Uterus (tissue), 4 donors: ENCODE measurements around the gene PHYH. TPM values are rescaled to one million over a fixed set of nuclear protein-coding genes. Genes with fewer than 3 reads are reported as not detected.

ENCODE experiments used
- DNase-seq, 2 donors: peaks; one replicate each; pipeline ENCODE4 v3.0.0-alpha.2; 2019 to 2020
- H3K27ac ChIP-seq, 2 donors: fragments of 200-600 bp; sonication (generic); 1 replicate in 1 of 2; 2 replicates in 1 of 2; pipeline ENCODE4 v1.5.1; 2016 to 2018
- H3K27me3 ChIP-seq, 2 donors: fragments of 200-600 bp; sonication (generic); one replicate each; pipeline ENCODE4 v1.5.1; 2018 to 2019; ENCODE audit warnings: control low read depth in 1 of 2
- H3K36me3 ChIP-seq, 2 donors: fragments of 200-600 bp; sonication (generic); one replicate each; pipeline ENCODE4 v1.5.1; 2019; ENCODE audit warnings: control low read depth in 1 of 2
- H3K4me1 ChIP-seq, 2 donors: fragments of 200-600 bp; sonication (generic); one replicate each; pipeline ENCODE4 v1.5.1; 2018 to 2019; ENCODE audit warnings: control low read depth in 1 of 2
- H3K4me3 ChIP-seq, 2 donors: fragments of 200-600 bp; sonication (generic); 1 replicate in 1 of 2; 2 replicates in 1 of 2; pipeline ENCODE4 v1.5.1; 2018 to 2019; ENCODE audit warnings: mild to moderate bottlenecking in 1 of 2
- H3K9me3 ChIP-seq, 2 donors: fragments of 200-600 bp; sonication (generic); one replicate each; pipeline ENCODE4 v1.5.1; 2019; ENCODE audit warnings: control low read depth in 1 of 2
- CTCF ChIP-seq, 4 experiments: fragments of 200-600 bp in 2 of 4; fragments of 450-650 bp in 2 of 4; sonication (generic) in 2 of 4; IDR thresholded peaks; one replicate each; pipeline ENCODE4 v1.5.1; 2016 to 2019; ENCODE audit warnings: antibody characterized with exemption in 4 of 4, mild to moderate bottlenecking in 2 of 4, moderate library complexity in 1 of 4
- POLR2A ChIP-seq, 2 donors: fragments of 450-650 bp; IDR thresholded peaks; one replicate each; pipeline ENCODE4 v1.6.1; 2016; ENCODE audit warnings: antibody characterized with exemption in 2 of 2, mild to moderate bottlenecking in 1 of 2, moderate library complexity in 1 of 2
- intact Hi-C: fragments of 100-400 bp; cut with DNase I; formaldehyde crosslinking; loops from one replicate; pipeline ENCODE4 v1.15.1; 2023; ENCODE audit warnings: low total_unique reads
- total RNA-seq, 4 donors: library from RNA; depleted of rRNA in 3 of 4; stranded (reverse); fragments of >200 nt in 3 of 4; gene quantifications; one replicate each; pipeline versions ENCODE4 v1.1.0 to v1.2.4, GENCODE V29; 2014 to 2023
- donor health status: DM: yes; HTN: yes; CAD: no.

The PHYH gene
- 10 to 100 TPM; 21.8 to 94.1 (median 23.5) TPM for total RNA-seq

GRCh38 chr10:13299437-13300287, at the start of gene PHYH:
Gene PHYH (minus strand): TSS chr10:13300064. CDS start chr10:13300042, 22 bp downstream.
- no peaks in the 10 kb centered on the region for H3K4me1 ChIP-seq
- H3K27ac ChIP-seq = peak within 1 kb of the TSS; percentile 97 to 98
- TF ChIP-seq POLR2A (IDR thresholded peaks at IDR 0.05) (peak; percentile 87 to 90), CTCF (IDR thresholded peaks at IDR 0.05) (peak in 1 of 4 experiments; percentile 7)
- no peaks in the 10 kb centered on the region for H3K36me3 ChIP-seq
- intact Hi-C loops = no loop called here
- no peaks in the 10 kb centered on the region for H3K9me3 ChIP-seq
- peak within 1 kb of the TSS; percentile 61 to 73 for H3K4me3 ChIP-seq
- no peaks in the 10 kb centered on the region for H3K27me3 ChIP-seq
- peak; percentile 85 for DNase-seq

- Histone ChIP-seq H3K4me3 (peak within 1 kb of the TSS; percentile 56 to 94), H3K27me3 (no peaks in the 10 kb centered on the region), H3K4me1 (peaks cover 0 to 4% of the 10 kb centered on the region in 2 donors), H3K9me3 (no peaks in the 10 kb centered on the region), H3K27ac (peak within 1 kb of the TSS; percentile 98), H3K36me3 (no peaks in the 10 kb centered on the region)
- peak; percentile 63 to 65 for DNase-seq
- intact Hi-C loops = no loop called here
- TF ChIP-seq POLR2A (IDR thresholded peaks at IDR 0.05) (no peak), CTCF (IDR thresholded peaks at IDR 0.05) (peak in 1 of 4 experiments; percentile 13)
Measured at GRCh38 chr10:13348216-13349017, 48.6 kb upstream of the PHYH start, which contains the start of gene SEPHS1. Gene SEPHS1 (minus strand): TSS chr10:13348293. CDS start chr10:13344950, 3,343 bp downstream.

- H3K4me1 ChIP-seq = peaks cover 0 to 4% of the 10 kb centered on the region in 2 donors
Measured at GRCh38 chr10:13347500-13348156, 47.8 kb upstream of the PHYH start.

DNA sequence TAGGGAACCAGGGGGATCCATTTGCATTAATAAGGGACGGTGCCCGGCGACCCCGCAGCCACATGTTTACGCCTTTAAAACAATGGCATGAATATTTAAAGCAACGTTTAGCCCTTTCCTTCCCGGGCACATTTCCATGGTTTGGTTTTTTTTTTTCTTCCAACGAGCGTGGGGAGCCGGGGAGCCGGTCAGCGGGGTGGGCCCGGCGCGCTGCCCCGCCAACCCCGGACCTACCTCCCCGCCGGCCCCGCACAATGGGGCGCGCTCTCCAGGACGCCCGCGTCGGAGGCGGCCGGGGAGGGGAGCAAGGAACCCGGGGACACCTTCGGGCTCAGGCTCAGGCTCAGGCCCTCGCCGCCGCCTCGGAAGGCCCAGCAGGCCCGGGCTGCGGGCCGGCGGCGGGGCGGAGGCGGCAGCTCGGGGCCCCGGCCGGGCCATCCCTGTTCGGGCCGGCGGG, 47.2 kb upstream of the PHYH start:
- Histone ChIP-seq H3K9me3 (no peaks in the 10 kb centered on the region), H3K4me1 (peaks cover 0 to 4% of the 10 kb centered on the region in 2 donors), H3K4me3 (peak overlapping the region; percentile 48 to 94), H3K27me3 (no peaks in the 10 kb centered on the region), H3K36me3 (no peaks in the 10 kb centered on the region), H3K27ac (peak overlapping the region; percentile 98)
- intact Hi-C loops = no loop called here
- no peak for TF ChIP-seq CTCF (IDR thresholded peaks at IDR 0.05)
- TF ChIP-seq POLR2A (IDR thresholded peaks at IDR 0.05) = no peak
- peak in 1 of 2 donors; percentile 26 for DNase-seq

More at GRCh38 chr10:13347500-13348156, 47.8 kb upstream of the PHYH start:
- Histone ChIP-seq H3K4me3 (peak overlapping the region; percentile 48 to 94), H3K27ac (peak overlapping the region; percentile 98), H3K27me3 (no peaks in the 10 kb centered on the region), H3K9me3 (no peaks in the 10 kb centered on the region), H3K36me3 (no peaks in the 10 kb centered on the region)
- peak in 1 of 4 experiments; percentile 7 for TF ChIP-seq CTCF (IDR thresholded peaks at IDR 0.05)
- TF ChIP-seq POLR2A (IDR thresholded peaks at IDR 0.05) = no peak
- intact Hi-C loops = no loop called here
- DNase-seq = peak; percentile 79 to 83
